Stimulated activated CD4-positive, alpha-beta T cell treated with anti-CD3 and anti-CD28 coated beads, TNF-alpha, amount 100 ng/mL, for 1 hour (primary cell): ENCODE results near the gene KRR1.

ENCODE experiments used
- DNase-seq, 3 donors: peaks; one replicate each; pipeline ENCODE4 v3.0.0-alpha.2; 2020; ENCODE audit warnings: low read depth in 3 of 3, low spot score in 1 of 3

Gene KRR1

DNA sequence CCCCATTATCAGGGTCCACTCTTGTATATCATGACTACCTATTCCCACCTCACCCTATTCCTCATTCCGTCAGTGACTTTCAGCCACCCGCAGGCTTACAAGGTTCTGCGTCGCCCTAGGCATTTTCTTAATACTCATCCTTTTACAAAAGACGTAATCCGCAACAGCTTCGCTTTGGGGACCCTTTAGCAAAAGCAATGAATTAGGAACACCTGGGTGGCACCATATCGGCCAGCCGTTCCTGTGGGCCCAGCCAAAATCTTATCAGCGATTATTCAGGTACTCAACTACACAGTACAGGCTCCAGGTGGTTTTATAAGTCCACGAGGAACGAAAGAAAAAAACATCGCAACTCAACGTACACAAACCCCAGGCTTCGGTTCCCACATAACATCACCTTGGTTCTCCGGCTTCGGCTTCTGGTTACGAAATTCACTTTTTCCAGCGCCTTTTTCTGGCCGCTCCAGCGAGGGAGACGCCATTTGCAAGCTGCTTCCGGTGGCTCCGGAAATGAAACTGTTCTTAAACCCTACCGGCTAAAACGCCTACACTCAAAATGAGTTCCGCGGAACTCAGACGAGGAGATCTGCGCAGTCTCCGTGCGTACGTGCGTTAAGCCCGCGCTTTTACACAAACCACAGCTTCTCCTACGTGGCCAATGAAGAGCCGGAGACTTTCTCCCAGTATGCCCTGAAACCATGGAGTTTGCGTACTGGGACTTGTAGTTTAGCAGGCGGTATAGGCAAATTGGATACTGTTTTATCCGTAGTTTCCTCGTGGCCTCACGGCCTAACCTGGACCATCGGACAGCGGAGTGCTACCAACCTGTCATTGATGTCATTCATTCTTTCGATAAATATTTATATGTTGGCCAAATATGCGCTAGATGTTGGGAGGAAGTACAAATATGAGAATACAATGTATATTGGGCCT, at the start of gene KRR1:
KRR1 (minus strand) TSS at position 494 of the 933 bp plus-strand sequence; CDS start at position 482, 12 bp downstream.
- peak; percentile 62 to 81 (median 62) for DNase-seq

DNA sequence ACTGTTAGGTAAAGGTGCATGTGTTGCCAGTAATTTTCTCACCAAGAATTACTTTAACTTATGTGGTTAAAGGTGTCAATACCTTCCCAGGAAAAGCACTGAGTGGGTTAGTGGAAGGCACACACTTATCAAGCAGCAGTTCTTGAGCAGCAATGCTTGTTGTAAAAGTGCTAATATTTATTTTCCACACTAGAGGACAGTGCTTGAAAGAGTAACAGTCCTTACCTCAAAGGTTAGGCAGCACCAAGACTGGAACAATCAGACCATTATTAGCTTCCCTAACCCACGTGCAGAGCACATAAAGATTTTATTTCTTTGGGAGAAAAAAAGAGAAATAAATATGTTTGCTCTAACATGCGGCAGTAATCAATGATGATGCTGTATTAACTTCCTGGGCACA, 48.8 kb upstream of the KRR1 start:
- no peak for DNase-seq

DNA sequence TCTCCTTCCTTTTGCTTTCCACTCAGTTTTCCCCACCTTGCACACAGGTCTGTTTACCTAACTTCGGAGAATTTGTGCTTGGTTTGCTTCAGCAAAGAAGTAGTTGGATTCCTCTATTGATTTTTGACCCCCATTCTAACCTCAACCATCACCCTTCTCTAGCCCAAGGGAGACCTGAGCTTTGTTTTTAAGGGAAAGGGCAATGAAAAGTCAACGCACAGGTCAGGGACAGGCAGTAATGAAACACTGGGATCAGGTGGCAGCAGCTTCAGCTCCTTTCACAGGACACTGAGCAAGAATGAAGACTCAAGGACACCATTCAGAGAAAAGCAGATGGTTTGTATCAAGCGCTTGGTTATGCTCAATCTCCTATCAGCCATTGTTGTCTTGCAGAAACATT, 46.9 kb upstream of the KRR1 start:
- no peak for DNase-seq

DNA sequence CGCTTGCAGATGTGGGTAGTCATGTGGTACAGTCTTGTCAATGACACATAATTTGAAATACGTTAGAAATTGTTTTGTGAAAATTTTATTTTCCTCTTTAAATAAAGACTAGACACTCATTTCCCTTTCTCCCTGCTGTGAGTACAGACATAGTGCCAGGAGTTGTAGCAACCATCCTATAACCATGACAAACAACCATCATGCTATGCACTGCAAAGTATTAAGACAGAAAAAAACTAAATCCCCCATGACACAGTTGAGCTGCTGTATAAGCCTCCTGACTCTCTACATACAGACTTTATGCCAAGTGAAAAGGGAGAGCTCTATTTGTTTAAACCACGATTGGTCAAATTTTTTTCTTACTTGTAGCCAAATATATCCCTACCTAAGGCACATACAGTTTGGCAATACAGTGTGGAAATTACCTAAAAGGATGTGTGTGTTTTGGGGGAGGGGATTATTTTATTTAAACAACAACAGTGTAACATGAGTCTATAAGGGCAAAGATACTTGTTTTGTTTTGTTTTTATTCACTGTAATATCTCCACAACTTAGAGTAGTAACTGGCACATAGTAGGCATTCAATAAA, 45.0 kb upstream of the KRR1 start:
- no peak for DNase-seq

DNA sequence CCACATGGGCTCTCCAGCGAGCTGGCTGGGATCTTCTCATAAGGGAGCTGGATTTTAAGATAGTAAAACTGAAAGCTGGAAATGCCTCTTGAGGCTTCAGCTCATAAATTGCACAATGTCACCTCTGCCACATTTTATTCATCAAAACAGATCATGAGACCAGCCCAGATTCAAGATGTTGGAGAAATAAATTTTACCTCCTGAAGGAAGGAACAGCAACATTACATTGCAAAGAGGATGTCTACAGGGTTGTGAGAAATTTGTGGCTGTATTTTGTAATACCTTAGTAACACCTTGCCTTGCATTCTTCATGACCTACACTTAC, 43.1 kb upstream of the KRR1 start:
- DNase-seq: no peak

DNA sequence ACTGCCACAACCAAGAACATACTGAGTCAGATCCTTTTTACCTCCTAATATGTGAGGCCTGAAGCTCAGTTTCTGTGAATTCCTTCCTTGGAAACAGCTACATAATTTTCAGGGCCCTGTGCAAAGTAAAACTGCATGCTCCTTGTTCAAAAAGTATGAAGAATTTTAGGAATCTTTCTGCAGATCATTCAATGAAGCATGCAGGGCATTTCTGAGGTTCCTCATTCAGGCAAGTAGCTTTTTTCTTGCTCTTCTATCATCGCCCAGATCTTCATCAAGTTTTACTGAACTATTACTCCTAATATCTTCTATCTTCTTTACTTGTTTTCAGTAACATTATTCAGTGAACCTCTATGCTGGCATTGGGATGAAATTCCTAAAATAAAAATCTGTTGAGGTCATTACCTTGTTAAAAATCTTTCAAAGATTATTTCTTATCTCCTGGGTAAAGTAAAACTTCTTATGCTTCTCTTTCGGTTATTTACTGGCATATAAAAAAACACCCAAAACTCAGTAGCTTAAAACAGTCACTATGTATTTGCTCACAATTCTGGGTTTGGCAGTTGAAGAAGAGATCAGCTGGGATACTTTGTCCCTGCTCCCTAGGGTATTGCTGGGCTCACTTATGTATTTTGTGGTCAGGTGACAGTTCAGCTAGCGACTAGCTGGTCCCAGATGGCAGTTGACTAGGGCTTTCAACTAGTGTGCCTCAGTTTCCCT, 42.6 kb upstream of the KRR1 start:
- no peak for DNase-seq

DNA sequence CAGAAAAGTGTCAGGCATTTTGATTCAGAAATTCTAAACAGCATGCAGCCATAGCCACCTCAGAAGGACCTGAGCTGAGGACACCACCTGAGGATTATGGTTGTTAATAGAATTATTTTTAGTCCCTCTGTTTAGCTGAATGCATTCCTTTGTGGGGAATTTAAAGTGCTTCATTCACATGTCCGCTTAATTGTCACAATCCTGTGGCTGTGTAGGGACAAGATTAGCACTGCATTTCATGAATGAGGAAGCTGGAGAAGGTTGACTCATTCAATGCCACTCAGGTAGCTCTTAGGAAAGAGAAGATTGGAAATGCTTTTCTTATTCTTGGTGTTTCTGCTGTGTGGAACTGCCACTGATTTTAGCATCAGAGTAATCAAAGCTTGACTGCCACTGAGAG, 42.0 kb upstream of the KRR1 start:
- DNase-seq: no peak

DNA sequence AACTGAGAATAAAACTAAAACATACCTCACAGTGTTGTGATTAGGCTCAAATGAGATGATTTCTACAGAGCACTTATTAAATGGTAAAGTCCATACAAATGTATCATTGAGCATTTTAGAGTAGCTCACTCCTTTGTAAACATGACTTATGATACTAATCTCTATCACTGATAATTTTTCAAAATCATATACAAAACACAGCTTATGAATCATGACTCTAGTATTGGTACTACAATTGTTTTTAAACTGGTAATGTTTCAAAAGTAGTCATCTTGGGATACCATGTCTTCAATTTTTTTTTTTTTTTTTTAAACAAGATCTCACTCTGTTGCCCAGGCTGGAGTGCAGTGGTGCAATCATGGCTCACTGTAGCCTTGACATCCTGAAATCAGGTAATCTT, 40.1 kb upstream of the KRR1 start:
- DNase-seq: no peak

DNA sequence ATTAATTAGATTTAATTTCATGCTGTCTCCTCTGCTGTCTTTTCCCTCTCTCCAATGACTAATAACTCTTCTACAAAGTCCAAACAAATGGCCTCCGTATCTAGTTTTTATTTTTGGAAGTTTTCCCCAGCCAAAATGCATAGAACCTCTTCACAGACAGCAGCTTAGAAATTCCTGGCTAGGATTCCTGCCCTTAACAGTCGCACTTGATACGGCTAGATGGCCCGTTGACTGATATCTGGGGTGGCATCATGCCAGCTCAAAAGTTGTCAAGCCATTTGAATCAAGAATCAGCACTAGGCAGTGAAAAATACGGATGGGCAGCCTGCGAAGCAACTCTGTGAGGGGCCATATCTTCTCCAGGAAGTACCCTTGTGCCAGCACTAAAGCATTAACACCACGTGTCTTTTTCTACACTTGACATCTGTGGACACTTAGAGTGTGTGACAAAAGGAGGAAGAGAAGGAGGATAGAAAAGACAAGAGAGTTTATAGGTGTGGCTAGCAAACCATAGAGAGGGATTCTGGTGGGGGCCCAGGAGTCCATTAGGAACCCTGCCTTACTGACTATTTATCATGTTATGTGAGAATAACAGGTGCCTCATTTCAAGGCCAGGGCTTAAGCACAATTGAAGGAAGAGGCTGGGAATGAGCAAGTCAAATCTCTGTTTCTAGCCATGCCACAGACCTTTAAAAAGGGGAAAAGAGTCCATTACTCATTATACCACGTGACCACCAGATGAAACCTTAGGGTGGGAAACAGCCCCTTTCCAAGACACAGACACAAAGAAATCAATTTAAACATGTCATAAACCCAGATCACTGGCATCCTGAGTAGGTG, 39.2 kb upstream of the KRR1 start:
- DNase-seq: no peak

DNA sequence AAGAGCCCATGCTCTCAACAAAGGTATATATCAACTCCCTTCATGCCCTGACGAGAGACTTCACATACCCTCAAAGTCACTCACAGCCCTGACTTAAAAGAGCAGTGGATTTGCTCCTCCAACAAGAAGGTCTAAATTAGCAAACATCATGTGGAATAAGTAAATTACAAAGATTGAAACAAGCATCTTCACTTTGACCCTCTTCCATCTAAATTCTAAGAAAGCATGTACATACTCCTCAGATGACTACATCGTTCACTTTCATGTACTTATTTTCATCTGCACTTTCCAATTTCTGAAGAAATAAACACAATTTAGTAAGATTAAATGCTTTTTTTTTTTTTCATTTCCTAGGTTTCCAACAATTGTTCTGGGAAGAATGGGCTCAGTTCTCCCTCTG, 38.6 kb upstream of the KRR1 start:
- no peak for DNase-seq

DNA sequence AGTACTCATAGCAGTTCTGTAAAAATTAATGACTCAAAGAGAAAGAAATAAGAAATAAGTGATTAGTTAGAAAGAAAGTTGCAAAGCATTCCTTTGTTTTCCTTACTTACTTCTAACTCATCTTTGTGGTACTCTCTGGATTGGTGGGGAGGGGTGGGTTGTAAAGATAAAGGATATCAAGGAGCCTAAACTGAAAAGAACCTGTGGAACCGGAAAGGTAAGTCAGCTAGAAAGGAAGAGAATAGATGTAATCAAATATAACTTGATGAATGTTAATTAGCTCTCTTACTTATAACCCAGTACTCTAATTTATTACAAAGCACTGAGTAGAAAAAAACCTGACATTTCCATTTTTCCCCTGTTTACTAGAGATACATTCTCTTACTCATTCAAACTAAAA, 37.5 kb upstream of the KRR1 start:
- DNase-seq: no peak

DNA sequence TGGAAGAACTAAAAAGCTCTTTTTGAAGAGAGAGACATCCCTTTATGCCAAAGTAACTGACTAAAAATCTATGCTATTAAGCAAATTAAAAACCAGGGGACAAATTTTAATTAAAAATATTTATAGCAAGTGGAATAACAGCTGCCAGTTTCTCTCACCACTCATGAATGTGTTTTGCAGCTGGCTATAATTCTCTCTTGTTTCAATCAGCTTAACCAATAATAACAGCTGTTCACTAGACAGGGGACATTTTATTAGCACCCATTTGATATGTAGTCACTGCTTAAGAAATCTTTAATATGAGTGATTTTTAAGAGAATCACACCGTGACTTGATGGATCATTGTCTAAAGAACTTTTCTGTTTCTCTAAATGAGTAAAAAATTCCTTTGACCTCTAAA, 34.2 kb upstream of the KRR1 start:
- DNase-seq: no peak

DNA sequence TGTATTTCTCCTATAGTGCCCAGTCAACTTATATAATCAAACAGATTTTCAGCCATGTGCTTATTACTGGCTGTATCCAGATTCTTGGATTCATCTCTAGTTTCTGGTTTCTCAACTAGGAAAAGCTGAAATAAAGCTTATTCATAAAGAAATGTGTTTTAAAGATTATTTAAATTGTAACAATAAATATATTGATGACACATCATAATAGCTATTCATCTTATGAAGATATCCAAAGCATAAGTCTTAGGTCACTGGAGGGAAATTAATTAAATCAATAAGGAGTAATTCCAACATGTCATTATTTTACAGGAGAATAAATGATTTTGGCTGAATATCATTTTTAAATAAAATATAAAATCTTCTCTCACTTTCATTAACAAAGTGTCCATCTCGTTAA, 32.1 kb upstream of the KRR1 start:
- DNase-seq: no peak

DNA sequence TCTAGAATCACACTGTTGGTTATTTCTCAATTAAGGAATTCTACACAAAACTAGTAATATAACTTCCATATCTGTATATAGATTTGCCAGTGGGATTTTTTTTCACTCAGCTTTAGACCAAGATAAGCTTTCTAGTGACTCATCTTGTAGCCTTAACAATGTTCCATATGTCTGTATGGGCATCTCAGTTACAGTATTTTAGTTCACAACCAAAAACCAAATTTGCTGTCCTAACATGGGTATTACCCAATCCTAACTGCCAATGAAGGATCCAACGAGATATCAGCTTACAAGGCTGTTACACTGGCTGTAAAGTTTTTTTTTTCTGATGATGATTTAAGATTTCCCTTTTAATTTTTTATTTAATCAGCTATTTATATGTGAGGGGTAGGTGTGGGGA, 31.5 kb upstream of the KRR1 start:
- no peak for DNase-seq

DNA sequence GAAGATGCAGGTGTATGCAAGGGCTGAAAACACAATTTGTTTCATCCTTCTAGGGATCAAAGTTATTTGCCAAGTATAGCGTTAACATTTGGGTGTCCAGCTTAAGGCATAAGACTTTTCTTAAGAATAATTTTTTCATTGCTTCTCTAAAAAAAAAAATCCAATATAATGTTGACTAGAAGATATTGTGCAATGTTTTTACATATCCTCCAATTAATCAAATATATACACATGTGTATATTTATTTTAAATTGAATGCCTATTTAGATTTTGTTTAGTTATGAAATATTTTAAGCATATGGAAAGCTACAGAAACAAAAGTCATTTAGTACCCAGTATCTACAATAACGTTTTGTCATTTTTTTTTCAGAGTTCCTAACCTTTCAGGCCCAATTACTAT, 28.5 kb upstream of the KRR1 start:
- no peak for DNase-seq

DNA sequence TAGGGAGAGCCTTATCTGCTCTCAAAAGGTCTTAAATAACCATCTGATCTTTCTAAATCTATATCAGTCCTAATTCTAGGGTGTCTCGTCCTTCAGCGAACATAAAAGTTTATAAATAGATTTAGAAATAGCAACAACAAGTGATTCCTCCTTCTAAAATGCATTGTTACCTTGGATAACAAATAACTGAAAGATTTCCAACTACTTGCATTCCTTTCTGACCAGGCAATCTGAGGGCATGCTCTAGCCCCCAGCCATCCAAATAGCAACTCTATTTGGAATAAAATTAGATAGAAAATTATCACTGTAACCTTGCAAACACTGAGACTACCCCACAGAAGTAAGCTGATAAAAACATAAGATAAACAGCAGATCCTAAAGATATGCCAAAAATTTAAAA, 21.8 kb upstream of the KRR1 start:
- DNase-seq: no peak

DNA sequence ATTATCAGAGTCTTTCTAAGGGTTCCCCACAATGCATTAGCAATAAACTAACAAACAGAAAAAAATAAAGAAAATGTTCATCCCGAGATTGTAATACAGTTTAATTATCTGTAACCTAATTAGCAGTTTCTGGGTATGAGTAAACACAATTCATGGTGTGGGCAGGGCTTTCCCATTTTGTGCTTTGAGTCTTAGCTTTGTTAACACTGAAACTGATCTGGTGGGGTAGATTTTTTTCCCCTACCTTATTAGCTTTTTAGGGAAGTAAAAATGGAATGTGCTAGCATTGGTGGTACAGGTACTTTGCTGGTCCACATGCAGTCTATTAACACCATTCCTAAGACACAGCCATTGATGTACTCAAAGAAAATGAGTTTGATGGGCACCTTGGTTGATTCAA, 18.4 kb upstream of the KRR1 start:
- no peak for DNase-seq

DNA sequence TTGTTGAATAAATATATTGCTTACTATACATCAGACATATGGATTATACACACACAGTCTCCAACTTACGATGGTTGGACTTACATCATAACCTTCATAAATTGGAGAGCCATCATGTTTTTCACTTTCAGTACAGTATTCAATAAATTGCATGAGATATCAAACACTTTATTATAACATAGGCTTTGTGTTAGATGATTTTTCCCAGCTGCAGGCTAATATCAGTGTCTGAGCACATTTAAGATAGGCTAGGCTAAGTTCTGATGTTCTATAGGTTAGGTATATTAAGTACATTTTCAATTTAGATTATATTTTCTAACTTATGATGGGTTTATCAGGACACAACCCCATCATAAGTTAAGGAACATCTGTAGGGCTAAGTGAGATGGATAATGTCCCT, 17.9 kb upstream of the KRR1 start:
- no peak for DNase-seq

DNA sequence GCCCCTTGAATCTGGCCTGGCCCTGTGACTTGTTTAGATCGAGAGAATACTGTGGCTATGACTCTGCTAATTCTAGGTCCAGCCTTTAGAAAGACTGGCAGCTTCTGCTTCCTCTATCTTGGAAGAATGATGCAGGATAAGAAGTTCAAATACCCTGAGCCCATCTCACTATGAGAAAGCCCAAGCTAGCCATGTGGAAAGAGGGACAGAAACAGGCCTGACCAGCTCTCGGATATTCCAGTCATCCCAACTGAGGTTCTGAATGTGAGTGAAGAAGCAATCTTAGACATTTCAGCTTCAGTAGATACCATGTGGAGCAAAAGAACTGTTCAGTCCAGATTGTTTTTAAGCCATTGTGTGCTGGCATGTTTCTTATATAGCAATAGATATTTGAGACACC, 17.3 kb upstream of the KRR1 start:
- no peak for DNase-seq

DNA sequence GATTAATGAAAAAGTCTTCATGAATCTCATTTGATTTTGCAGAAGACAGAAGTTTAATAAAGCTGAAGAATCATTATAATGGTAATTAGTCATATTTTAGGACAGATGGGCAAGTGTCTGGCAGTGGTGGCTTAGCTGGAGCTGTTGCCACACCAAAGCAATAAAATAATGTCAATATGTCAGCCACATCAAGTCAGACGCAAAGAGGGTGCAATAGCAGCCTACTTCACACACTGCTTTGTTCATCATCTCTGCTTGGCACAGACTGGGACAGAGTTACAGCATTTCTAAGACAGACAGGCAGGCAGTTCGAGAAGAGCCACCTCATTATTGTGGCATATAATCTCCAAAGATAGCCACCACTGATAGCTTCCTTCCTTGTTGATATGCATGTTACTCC, 16.9 kb upstream of the KRR1 start:
- no peak for DNase-seq
